Upper lobe of left lung (tissue), 4 donors: ENCODE results near the gene PPFIA2.

Source experiments
- EP300 ChIP-seq, 4 donors: sonication (generic); formaldehyde crosslinking; IDR thresholded peaks; one replicate each; pipeline ENCODE4 v1.5.1; 2017; ENCODE audit warnings: antibody characterized with exemption in 4 of 4, control low read depth in 2 of 4
- POLR2A ChIP-seq, 4 donors: fragments of 450-650 bp; IDR thresholded peaks; one replicate each; pipeline ENCODE4 v1.5.1; 2016 to 2017; ENCODE audit warnings: antibody characterized with exemption in 4 of 4, mild to moderate bottlenecking in 2 of 4
- POLR2AphosphoS5 ChIP-seq, 2 donors: sonication (generic); formaldehyde crosslinking; IDR thresholded peaks; one replicate each; pipeline ENCODE4 v1.5.1; 2017; ENCODE audit warnings: antibody characterized with exemption in 2 of 2
- TF ChIP-seq, protein P1 (sequence below), 6 experiments: fragments of 450-650 bp in 4 of 6; fragments of 200-600 bp in 2 of 6; sonication (generic) in 2 of 6; IDR thresholded peaks; one replicate each; pipeline ENCODE4 v1.5.1; 2016 to 2019; ENCODE audit warnings: antibody characterized with exemption in 6 of 6

DNA sequence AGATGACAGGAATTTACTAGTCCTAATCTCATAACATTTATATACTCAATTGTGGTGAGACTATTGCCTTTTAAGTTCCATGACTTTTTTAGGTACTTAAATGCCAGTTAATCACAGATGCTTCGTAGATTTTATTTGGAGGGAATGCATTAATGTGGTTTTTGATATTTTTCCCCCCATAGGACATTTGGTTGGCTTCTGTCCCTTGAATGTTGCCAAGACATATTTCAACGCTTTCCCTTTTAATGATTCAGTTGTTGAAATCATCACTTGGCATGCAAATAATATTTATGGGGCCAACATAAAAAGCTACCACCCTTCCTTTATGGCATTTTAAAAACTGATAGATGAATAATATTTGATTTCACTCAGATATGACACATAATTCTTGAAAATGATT lies 509.2 kb downstream of the PPFIA2 start:
- TF ChIP-seq POLR2A (IDR thresholded peaks at IDR 0.05) (no peak), POLR2AphosphoS5 (IDR thresholded peaks at IDR 0.05) (no peak), EP300 (IDR thresholded peaks at IDR 0.05) (no peak)
- TF ChIP-seq, protein P1, sequence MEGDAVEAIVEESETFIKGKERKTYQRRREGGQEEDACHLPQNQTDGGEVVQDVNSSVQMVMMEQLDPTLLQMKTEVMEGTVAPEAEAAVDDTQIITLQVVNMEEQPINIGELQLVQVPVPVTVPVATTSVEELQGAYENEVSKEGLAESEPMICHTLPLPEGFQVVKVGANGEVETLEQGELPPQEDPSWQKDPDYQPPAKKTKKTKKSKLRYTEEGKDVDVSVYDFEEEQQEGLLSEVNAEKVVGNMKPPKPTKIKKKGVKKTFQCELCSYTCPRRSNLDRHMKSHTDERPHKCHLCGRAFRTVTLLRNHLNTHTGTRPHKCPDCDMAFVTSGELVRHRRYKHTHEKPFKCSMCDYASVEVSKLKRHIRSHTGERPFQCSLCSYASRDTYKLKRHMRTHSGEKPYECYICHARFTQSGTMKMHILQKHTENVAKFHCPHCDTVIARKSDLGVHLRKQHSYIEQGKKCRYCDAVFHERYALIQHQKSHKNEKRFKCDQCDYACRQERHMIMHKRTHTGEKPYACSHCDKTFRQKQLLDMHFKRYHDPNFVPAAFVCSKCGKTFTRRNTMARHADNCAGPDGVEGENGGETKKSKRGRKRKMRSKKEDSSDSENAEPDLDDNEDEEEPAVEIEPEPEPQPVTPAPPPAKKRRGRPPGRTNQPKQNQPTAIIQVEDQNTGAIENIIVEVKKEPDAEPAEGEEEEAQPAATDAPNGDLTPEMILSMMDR (IDR thresholded peaks at IDR 0.05) = no peak
